SK-N-SH (cell line): ENCODE data around the gene ANO3. TPM values are rescaled to one million over a fixed set of nuclear protein-coding genes. Genes with fewer than 3 reads are reported as not detected.

Experiments
- CTCF ChIA-PET: fragments of 300-600, 350-600 bp; formaldehyde crosslinking; extraction: SDS; loops from one replicate; lab custom pipeline; 2021; lab: Yijun Ruan, JAX
- POLR2A ChIA-PET: fragments of 350-600 bp; sonication (Branson Sonifier 250); formaldehyde crosslinking; extraction: SDS; loops from one replicate; lab custom pipeline; 2020; ENCODE audit warnings: antibody characterized with exemption, inconsistent platforms; lab: Yijun Ruan, JAX
- DNase-seq: peaks from one replicate; pipeline ENCODE4 v3.0.0; 2012
- H2AFZ ChIP-seq: fragments of 200-600 bp; sonication (generic); 2 replicates; pipeline ENCODE4 v1.8.1; 2016; ENCODE audit warnings: antibody characterized with exemption, mild to moderate bottlenecking, low read depth
- H3F3A ChIP-seq: fragments of 200-600 bp; sonication (generic); replicated peaks from 2 replicates; pipeline ENCODE3; 2016; ENCODE audit warnings: antibody characterized with exemption, mild to moderate bottlenecking; ENCODE audit not compliant: insufficient read depth
- H3K27ac ChIP-seq, 2 experiments: fragments of 200-500 bp in 1 of 2; fragments of 200-600 bp in 1 of 2; sonication (Bioruptor generic) in 1 of 2; sonication (generic), shearing (Covaris generic) in 1 of 2; 2 replicates each; pipeline versions ENCODE4 v1.5.1 to v1.6.1; 2014 to 2016; ENCODE audit warnings: low read depth in 2 of 2, inconsistent platforms in 1 of 2, low read length in 1 of 2, mild to moderate bottlenecking in 1 of 2, mixed read lengths in 1 of 2
- H3K27me3 ChIP-seq: fragments of 200-600 bp; sonication (generic), shearing (Covaris generic); 2 replicates; pipeline ENCODE4 v1.6.1; 2016; ENCODE audit warnings: mixed run types; ENCODE audit not compliant: insufficient read depth
- H3K36me3 ChIP-seq, 2 experiments: fragments of 200-500 bp in 1 of 2; fragments of 200-600 bp in 1 of 2; sonication (Bioruptor generic) in 1 of 2; sonication (generic) in 1 of 2; replicated peaks in 1 of 2; 2 replicates each; pipeline versions ENCODE3 to v1.5.1; 2014 to 2016; ENCODE audit warnings: low read length in 1 of 2, mild to moderate bottlenecking in 1 of 2; ENCODE audit not compliant: insufficient read depth in 2 of 2, control insufficient read depth in 1 of 2
- H3K4me1 ChIP-seq, 2 experiments: fragments of 200-500 bp in 1 of 2; fragments of 200-600 bp in 1 of 2; sonication (Bioruptor generic) in 1 of 2; sonication (generic), shearing (Covaris generic) in 1 of 2; 2 replicates each; pipeline versions ENCODE4 v1.5.1 to v1.6.1; 2014 to 2016; ENCODE audit warnings: low read depth in 1 of 2, low read length in 1 of 2, mixed run types in 1 of 2; ENCODE audit not compliant: insufficient read depth in 2 of 2, control insufficient read depth in 1 of 2
- H3K4me2 ChIP-seq: fragments of 200-600 bp; sonication (generic), shearing (Covaris generic); 2 replicates; pipeline ENCODE4 v1.6.1; 2017; ENCODE audit warnings: mixed run types
- H3K4me3 ChIP-seq, 2 experiments: fragments of 200-500 bp in 1 of 2; fragments of 200-600 bp in 1 of 2; sonication (Bioruptor generic) in 1 of 2; sonication (generic), shearing (Covaris generic) in 1 of 2; 2 replicates each; pipeline versions ENCODE4 v1.5.1 to v1.8.1; 2014 to 2016; ENCODE audit warnings: low read depth in 2 of 2, inconsistent platforms in 1 of 2, low read length in 1 of 2, mild to moderate bottlenecking in 1 of 2, mixed read lengths in 1 of 2, moderate library complexity in 1 of 2
- H3K79me2 ChIP-seq: fragments of 200-600 bp; sonication (generic); 2 replicates; pipeline ENCODE4 v1.8.1; 2017; ENCODE audit warnings: mild to moderate bottlenecking; ENCODE audit not compliant: insufficient read depth
- H3K9ac ChIP-seq: fragments of 200-600 bp; sonication (generic); 2 replicates; pipeline ENCODE4 v1.6.1; 2017; ENCODE audit warnings: mixed run types
- H3K9me2 ChIP-seq: fragments of 200-600 bp; sonication (generic); 2 replicates; pipeline ENCODE4 v1.6.1; 2017; ENCODE audit warnings: mixed run types
- H3K9me3 ChIP-seq: fragments of 200-600 bp; sonication (generic); 2 replicates; pipeline ENCODE4 v1.6.1; 2017; ENCODE audit warnings: mixed run types, mild to moderate bottlenecking, moderate library complexity
- H4K20me1 ChIP-seq: fragments of 200-600 bp; sonication (generic); 2 replicates; pipeline ENCODE4 v1.6.1; 2017; ENCODE audit warnings: mild to moderate bottlenecking, mixed run types; ENCODE audit not compliant: insufficient read depth
- GATA2 ChIP-seq: sonication (generic); formaldehyde crosslinking; IDR thresholded peaks from 2 replicates; pipeline ENCODE4 v1.5.0; 2020; ENCODE audit warnings: mild to moderate bottlenecking, missing genetic modification reagents
- PBX3 ChIP-seq: IDR thresholded peaks from 2 replicates; pipeline ENCODE4; 2012
- POLR2AphosphoS5 ChIP-seq: IDR thresholded peaks from 2 replicates; pipeline ENCODE4 v1.6.1; 2012; ENCODE audit warnings: low read depth, low read length
- RAD21 ChIP-seq: IDR thresholded peaks from 2 replicates; pipeline ENCODE4 v1.6.1; 2012; ENCODE audit warnings: mild to moderate bottlenecking, low read length
- RFX5 ChIP-seq: IDR thresholded peaks from 2 replicates; pipeline ENCODE4 v1.6.1; 2012; ENCODE audit warnings: mild to moderate bottlenecking, improper control_type of control experiment, low read length
- WGBS: methylation state at CpG from one replicate; pipeline ENCODE4 v1.1.6; 2017; ENCODE audit warnings: low lambda C conversion rate; 5-methylcytosine and 5-hydroxymethylcytosine counted together
- polyA plus RNA-seq, 3 experiments: library from polyadenylated mRNA; depleted of rRNA; stranded (reverse); fragments of >200 nt; gene quantifications; 2 replicates each; pipeline ENCODE4 v1.2.3, GENCODE V29; 2012

ANO3 gene
- polyA plus RNA-seq, 1 of the 3 experiments (the other 2 are of a cell fraction) = 0.13 TPM

GRCh38 chr11:26465274-26465673 is 133.3 kb downstream of the ANO3 start (continued):
- no peak for TF ChIP-seq PBX3
- no peak for TF ChIP-seq POLR2AphosphoS5
- no peak for TF ChIP-seq GATA2 (CRISPR knock-in tag)

GRCh38 chr11:26467506-26467905 is 135.6 kb downstream of the ANO3 start:
- DNase-seq = no peak
- H3F3A ChIP-seq = no peaks in the 10 kb centered on the region
- no peak overlapping the region for H3K9ac ChIP-seq
- H3K4me2 ChIP-seq = no peak overlapping the region
- no peak for TF ChIP-seq PBX3
- no peaks in the 10 kb centered on the region for H3K9me2 ChIP-seq
- no peaks in the 10 kb centered on the region for H3K36me3 ChIP-seq
- no peaks in the 10 kb centered on the region for H3K27me3 ChIP-seq
- no peaks in the 10 kb centered on the region for H3K79me2 ChIP-seq
- 34% methylated on average over 1 of the region's 1 CpG for WGBS
- no peak overlapping the region for H3K27ac ChIP-seq
- ChIA-PET CTCF (no interaction called here), POLR2A (no interaction called here)
- no peak overlapping the region for H2AFZ ChIP-seq
- H3K4me3 ChIP-seq = no peak overlapping the region
- no peaks in the 10 kb centered on the region for H4K20me1 ChIP-seq
- no peaks in the 10 kb centered on the region; a peak in 1 of 4 replicates for H3K4me1 ChIP-seq
- no peaks in the 10 kb centered on the region for H3K9me3 ChIP-seq

GRCh38 chr11:26470992-26471391 is 139.1 kb downstream of the ANO3 start:
- 26% methylated on average over 2 of the region's 2 CpGs for WGBS
- Histone ChIP-seq H3K4me3 (no peak overlapping the region), H3K9me2 (no peaks in the 10 kb centered on the region), H3K9ac (no peak overlapping the region), H3K79me2 (no peaks in the 10 kb centered on the region), H3F3A (no peaks in the 10 kb centered on the region), H4K20me1 (no peaks in the 10 kb centered on the region), H3K27me3 (no peaks in the 10 kb centered on the region), H3K4me2 (no peak overlapping the region), H2AFZ (no peak overlapping the region), H3K36me3 (no peaks in the 10 kb centered on the region), H3K4me1 (no peaks in the 10 kb centered on the region; a peak in 1 of 4 replicates), H3K9me3 (no peaks in the 10 kb centered on the region), H3K27ac (no peak overlapping the region)
- TF ChIP-seq RAD21 (peak; percentile 41), RFX5 (no peak)
- no peak for DNase-seq
- ChIA-PET POLR2A (no interaction called here), CTCF (interaction anchor here (0.8 to 1.2 kb wide), 2 partner anchors 69 to 139 kb away, joined by 3 to 4 read pairs; partner anchors contain the start of gene ANO3)
